ENCODE data around the gene MYL11.
A peak's percentile ranks its signal among the peaks of the same experiment; 100 is the strongest.

The MYL11 gene

DNA sequence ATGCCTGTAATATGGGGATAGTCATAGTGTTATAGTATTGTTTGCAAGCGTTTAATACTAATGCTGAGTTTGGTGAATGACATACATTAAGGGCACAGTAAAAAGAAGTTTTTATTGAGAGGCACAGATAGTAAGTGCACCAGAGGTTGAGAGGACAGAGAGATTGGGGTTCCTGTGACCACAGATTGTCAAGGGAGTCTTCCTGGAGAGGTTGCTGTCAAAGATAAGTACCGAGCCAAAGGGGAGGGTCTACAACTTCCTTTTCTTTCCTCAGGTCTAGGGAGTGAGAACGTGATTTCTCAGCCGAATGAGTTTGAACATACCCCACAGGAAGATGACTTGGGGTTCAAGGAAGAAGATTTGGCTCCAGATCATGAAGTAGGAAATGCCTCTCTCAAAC lies 22.5 kb downstream of the MYL11 start:
- no peak for DNase-seq

DNA sequence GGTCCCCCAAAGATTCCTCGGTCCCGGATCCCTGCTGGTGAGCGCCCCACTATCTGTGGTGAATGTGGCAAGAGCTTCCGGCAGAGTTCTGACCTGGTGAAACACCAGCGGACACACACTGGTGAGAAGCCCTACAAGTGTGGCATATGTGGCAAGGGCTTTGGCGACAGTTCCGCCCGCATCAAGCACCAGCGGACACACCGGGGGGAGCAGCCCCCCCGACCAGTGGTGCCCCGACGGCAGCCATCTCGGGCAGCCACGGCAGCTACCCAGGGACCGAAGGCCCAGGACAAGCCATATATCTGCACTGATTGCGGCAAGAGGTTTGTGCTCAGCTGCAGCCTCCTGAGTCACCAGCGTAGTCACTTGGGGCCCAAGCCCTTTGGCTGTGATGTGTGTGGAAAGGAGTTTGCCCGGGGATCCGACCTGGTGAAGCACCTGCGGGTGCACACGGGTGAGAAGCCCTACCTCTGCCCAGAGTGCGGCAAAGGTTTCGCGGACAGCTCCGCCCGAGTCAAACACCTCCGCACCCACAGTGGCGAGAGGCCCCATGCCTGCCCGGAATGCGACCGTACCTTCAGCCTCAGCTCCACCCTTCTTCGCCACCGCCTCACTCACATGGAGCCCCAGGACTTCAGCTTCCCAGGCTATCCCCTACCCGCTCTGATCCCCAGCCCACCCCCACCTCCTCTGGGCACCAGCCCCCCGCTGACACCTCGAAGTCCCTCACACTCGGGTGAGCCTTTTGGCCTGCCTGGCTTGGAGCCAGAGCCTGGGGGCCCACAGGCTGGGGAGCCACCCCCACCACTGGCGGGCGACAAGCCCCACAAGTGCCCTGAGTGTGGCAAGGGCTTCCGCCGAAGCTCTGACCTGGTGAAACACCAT lies 23.4 kb downstream of the MYL11 start:
- DNase-seq = no peak

DNA sequence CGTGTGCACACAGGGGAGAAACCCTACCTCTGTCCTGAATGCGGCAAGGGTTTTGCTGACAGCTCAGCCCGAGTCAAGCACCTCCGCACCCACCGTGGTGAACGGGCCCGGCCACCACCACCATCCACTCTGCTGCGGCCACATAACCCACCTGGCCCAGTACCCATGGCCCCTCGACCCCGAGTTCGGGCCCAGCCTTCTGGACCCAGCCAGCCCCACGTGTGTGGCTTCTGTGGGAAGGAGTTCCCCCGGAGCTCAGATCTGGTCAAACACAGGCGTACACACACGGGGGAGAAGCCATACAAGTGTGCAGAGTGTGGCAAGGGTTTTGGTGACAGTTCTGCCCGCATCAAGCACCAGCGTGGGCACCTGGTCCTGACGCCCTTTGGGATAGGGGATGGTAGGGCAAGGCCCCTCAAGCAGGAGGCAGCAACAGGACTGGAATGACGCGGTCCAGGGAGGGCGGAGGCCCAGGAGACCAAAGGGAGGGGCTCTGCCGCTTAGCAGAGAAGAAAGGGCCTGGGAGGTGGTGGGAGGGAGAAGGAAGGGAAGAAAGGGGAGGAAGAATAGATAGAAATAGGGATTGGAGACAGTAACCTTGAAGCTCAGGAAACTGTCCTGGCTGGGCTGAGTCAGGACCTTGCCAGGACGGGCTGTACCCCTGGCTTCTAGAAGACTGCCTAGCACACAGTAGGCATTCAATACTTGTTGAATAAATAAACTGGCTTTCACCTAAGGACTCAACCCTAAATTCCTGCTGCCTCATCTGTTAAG lies 24.2 kb downstream of the MYL11 start:
- no peak for DNase-seq

DNA sequence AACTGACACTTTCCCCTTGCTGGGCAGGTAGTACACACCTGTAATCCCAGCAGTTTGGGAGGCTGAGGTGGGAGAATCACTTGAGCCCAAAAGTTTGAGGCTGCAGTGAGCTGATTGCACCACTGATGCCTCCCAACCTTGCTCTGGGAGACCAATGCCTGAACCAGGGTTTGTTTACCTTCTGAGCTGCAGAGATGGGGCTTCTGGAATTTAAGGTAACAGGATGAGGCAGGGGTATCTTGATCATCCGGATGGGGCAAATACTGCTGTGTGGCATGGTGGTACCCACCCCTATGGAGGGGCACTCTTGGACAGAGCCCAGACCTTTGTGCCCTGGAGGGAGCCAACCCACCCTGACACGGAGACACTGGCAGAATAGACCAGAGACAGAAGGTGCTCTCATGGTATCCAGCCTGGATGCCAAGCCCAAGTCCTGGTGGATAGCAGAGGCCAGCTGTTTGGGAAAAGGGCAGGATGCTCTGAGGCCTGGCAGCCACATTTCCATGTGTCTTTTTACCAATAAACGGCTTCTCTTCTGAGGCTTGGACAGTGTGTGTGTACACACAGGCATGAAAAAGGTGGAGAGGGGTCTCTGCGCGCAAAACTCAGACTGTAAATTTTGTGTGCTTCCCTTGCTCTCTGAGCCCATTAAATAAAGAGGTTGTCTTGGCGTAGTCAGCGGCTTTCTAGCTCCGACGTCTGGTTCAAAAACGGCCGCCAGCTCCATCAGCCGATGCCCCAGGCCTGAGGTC lies 25.0 kb downstream of the MYL11 start:
- DNase-seq = no peak

DNA sequence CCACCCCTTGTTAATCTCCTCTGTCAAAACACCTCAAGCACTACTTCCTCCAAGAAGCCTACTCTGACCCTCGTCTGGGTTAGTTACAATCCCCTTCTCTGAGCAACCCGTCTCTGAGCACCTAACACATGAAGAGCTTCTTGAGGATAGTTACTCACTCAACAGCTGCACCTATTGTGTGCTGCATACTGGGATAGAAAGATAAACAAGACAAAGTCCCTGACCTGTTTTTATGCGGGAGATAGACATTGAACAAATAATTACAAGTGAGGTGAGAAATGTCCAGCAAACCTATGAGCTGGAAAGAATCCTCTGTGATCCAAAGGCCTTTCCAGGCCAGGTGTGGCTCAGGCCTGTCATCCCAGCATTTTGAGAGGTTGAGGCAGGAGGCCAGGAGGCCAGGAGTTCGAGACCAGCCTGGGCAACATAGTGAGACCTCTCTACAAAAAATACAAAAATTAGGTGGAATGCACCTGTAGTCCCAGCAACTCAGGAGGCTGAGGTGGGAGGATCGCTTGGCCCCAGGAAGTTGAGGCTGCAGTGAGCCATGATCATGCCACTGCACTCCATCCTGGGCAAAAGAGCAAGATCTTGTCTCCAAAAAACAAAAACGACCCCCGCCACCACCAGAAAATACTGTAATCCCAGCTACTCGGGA lies 27.3 kb downstream of the MYL11 start:
- DNase-seq = no peak

DNA sequence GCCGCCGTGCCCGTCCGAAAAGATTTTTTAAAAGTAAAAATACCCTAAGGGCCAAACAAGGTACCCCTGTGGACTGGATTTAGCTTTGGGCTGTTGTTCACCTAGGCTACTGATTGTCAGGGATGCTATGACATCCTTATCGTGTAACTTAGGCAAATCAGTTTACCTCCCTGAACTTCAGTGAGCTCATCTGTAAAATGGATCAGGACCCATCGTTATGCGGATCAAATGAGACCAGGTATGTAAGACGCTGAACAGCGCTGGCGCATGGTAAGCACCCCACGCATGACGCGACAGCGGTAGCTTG lies 32.1 kb downstream of the MYL11 start:
- DNase-seq = no peak

DNA sequence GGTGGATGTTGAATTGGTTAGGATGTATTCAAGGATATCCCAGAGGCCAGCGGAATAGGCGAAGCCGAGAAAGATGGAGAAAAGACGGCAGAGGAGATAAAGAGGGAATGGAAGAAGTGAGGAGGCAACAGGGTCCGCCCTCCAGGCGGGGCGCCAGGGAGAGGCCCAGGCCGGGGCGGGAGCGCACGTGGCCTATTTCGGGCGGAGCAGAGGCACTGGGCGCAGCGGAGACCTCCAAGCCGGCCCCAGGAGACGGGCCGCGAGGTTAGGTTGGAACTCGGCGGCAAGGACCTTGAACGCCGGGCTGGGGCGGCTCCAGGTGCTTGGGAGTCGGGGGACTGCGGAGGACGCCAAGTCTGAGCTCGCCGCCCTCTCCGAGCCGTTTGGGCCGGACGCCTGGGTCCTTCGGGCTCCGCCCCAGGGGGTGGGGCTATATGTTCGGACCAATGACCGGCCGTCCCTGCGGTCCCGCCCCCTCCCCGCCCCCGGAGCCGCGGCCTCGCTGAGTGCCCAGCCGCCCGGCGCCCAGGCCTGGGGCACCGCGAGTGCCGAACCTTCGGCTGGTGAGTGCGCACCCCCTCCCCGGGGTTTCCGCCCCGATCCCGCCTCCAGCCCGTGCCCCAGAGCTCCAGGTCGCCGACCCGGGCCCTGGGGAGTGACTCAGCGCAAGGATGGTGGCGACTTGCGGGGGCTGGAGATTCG lies 32.7 kb downstream of the MYL11 start, which contains the start of gene ZNF771:
Gene ZNF771, plus strand, starts transcription at position 505 of the 702 bp plus-strand sequence. CDS start 448 bp downstream, outside the sequence.
- peak; percentile 94 for DNase-seq

DNA sequence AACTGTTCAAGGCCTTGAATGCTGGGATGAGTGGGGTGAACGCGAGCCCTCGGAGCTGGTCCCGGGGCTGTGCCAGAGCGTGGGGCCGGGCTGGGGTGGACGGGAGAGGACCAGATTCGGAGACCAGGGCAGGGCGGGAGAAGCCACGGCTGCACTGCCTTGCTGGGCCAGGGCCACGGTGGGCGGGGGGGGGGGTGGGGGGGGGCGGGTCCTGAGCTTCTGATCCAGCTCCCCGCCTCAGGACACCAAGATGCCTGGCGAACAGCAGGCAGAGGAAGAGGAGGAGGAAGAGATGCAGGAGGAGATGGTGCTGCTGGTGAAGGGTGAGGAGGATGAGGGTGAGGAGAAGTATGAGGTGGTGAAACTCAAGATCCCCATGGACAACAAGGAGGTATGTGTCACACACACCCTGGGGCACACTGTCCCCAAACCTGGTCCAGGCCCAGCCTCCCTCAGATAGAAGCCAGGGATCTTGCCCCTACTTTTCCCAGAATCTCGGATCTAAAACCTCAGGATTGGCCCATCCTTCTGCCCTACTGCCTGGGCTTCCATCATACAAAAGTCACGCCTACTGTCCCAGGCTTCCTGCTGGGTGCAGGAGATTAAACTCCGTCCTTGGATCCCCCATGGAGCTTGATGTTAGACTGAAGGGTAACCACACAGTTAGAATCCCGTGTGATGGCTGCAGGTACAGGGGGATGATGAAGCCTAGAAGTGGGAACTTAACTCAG lies 33.4 kb downstream of the MYL11 start:
- DNase-seq = no peak

DNA sequence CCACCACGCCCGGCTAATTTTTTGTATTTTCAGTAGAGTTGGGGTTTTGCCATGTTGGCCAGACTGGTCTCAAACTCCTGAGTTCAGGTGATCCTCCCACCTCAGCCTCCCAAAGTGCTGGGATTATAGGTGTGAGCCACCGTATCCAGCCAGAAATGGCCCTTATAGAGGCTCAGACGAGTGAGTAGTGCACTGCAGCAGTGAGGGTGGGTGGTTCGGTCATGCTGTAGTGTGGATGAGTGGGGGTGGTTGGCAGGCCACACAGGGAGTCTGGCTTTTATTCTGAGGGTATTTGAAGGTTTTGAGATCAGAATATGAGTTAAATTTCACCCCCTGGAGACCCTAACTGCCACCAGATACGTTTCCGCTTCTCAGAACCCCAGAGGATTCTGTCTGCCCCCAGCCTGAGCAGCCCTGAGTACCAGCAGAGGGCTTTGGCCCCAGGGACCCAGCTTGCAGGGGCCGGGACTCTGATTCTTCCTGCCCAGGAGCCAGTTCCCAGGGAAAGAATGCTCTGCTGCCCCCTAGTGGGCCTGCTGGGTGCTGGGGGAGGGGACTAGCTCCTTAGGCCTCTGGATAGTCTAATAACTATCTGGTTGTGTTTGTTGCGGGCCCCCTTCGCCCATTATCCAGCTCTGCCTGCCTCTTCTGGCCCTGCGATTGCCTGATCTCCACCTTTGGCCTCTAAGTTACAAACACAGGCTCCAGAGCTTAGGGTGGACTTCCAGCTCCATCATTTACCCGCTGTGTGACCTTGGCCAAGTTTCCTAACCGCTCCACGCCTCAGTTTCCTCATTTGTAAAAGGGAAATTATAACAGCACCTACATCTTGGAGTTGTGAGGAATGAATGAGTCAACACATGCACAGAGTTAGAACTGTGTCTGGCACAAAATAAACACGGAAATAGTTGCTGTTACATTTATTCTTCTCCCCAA lies 34.8 kb downstream of the MYL11 start:
- DNase-seq = peak; percentile 92

DNA sequence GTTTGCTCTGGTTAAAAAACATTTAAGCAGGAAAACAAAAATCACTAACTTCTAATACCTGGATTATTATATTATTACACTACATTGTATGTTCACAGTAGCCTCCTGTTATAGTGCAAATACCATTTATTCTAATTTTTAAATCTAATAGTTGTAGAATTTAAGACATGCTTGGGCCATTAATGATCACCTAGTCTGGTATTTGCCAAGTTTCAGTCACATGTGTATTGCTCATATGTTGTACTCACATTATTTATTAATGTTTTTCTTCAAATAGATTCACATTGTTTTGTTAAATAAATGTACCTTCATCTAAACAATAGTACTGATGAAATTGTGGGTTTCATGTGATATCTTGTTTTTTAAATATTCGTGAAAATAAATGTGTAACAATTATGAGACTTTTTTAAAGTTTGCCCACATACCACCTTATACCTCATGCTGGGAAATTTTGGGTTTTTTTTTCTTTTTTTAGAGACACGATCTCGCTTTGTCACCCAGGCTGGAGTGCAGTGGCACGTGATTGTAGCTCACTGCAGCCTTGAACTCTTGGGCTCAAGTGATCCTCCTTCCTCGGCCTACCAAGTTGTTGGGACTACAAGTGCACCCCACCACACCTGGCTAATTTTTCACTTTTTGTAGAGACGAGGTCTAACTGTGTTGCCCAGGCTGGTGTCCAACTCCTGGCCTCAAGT lies 38.7 kb downstream of the MYL11 start:
- no peak for DNase-seq

DNA sequence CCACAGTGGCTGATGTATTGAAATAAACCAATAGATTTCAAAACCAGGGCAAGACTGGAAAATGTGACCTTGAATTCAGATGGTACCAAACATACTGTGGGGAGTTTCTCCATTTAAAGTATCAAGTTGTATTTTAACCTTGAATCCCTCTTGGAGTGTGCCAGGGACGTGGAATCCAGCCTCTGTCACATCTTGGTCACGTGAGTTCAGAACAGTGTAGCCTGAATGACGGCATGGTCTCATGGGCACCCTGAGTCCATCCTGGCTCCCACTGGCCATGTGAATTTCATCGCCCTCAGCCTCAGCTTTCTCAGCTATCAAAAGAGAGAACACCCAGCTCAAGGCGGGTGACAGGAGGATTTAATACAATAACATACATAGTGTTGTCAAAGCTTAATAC lies 39.6 kb downstream of the MYL11 start:
- no peak for DNase-seq

DNA sequence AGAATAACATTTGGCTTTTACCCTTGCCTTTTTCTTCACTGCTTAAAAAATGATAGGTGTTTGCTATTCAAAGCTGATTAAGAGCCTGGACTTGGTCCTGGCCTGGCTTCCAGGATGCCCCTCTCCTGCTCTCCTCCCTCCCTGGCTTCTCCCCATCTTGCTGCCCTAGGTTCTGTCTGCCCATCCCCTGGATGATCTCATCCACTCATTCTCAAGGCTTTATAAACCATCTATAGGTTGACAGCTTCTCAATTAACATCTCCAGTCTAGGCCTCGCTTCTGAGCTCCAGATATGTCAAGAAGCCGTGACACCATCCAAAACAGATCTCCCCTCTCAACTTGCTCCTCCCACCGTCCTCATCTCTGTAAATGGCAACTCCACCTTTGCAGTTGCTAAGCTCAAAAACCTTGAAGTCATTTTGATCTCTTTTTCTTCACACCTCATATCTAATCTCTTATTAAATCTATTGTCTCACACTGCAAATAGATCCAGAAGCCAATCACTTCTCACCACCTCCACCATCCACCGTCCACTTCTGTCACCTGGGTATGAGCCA lies 41.5 kb downstream of the MYL11 start:
- DNase-seq = no peak

DNA sequence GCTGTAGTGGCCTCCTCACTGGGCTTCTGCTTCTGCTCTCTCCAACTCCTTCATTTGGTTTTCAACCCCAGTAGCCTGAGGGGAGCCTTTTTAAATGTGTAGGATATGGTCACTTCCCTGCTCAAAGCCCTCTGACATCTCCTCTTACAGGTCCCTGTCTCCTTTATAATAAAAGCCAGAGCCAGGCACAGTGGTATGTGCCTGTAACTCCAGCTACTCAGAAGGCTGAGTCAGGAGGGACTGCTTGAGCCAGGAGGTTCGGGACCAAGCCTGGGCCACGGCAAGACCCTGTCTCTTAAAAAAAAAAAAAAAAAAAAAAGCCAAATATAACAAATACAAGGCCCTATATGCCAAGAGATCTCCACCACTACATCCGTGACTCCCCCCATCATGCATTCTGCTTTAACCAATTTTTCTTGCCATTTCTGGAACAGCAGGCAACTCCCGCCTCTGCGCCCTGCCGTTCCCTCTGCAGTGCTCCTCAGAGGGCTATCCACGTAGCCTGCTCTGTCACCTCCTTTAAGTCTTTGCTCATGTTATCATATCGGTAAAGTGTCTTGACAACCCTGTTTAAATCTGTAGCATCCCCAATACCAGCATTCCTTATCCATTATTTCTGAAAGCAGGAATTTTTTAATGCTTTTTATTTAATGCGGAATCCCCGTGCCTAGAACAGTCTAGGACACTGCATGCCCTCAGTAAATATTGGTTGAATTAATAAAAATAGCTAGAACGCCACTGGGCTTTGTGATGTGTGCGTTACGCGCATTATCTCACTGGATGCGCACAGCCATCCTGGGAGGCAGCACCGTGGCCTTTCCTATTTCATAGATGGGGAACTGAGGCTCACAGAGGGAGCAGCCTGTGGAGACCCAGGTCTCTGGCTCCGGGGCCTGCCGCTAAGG lies 42.3 kb downstream of the MYL11 start:
- DNase-seq = no peak

DNA sequence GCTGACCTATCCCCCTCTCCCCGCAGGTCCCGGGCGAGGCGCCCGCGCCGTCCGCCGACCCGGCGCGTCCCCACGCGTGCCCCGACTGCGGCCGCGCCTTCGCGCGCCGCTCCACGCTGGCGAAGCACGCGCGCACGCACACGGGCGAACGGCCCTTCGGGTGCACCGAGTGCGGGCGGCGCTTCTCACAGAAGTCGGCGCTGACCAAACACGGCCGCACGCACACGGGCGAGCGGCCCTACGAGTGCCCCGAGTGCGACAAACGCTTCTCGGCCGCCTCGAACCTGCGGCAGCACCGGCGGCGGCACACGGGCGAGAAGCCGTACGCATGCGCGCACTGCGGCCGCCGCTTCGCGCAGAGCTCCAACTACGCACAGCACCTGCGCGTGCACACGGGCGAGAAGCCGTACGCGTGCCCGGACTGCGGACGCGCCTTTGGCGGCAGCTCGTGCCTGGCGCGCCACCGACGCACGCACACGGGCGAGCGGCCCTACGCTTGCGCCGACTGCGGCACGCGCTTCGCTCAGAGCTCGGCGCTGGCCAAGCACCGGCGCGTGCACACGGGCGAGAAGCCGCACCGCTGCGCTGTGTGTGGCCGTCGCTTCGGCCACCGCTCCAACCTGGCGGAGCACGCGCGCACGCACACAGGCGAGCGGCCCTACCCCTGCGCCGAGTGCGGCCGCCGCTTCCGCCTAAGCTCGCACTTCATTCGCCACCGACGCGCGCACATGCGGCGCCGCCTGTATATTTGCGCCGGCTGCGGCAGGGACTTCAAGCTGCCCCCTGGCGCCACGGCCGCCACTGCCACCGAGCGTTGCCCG lies 43.1 kb downstream of the MYL11 start:
- peak; percentile 79 for DNase-seq

DNA sequence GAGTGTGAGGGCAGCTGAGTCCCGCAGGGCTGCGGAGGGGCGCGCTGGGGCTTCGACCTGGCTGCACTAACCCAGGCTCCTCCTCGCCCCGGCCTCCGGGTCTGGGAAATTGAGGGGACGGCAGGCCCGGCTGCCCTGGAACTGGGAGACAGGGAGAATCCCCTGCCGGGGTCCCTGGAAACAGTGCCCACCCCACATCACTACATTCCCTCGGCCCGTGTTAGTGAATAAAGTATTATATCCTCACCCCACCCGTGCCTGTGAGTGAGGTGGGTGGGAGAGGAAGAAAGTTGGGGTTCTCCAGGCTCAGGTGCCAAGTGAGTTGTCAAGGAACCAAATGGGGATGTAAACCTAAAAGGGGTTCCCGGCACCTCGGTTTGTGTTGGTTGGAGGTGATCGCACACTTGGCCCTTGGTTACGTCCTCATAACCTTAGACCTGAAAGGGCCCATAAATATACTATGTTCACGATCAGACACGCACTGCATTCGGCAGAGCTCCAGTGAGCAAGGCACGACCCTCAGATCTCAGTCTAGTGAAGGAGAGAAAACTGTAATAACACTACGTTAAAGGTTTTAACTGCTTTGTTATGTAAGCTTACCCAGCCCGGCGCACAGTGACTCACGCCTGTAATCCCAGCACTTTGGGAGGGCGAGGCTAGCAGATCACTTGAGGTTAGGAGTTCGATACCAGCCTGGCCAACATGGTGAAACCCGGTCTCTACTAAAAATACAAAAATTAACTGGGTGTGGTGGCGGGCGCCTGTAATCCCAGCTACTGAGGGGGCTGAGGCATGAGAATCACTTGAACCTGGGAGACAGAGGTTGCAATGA lies 44.0 kb downstream of the MYL11 start:
- no peak for DNase-seq

DNA sequence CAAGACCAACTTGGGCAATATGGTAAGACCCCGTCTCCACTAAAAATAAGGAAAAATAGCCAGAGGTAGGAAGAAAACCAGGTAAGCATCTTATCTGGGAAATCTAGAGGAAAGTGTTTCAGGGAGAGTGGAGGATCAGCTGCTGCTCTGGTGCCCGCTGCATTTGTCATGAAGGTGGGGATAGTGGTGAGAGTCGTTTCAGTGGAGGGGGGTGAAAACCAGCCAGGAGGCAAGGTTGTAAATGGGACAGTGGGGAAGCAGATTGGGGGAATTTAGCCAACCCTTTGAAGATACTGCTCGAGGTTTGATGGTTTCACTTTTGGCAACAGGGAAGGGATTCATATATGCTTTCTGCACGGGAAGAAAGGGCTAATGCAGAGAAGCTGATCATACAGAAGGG lies 46.4 kb downstream of the MYL11 start:
- DNase-seq = no peak
